Hematopoietic multipotent progenitor cell treated with erythropoietin and hydrocortisone succinate and interleukin-3 and kit ligand, for 17 days (in vitro differentiated cells): ENCODE results near the gene RUFY2.
A peak's percentile ranks its signal among the peaks of the same experiment; 100 is the strongest.
"Not testable (repeated sequence)": the region's sequence is repeated elsewhere in the genome, so short reads cannot be mapped to it uniquely, and the experiment has no call there.

ENCODE experiments used
- DNase-seq: peaks from one replicate; pipeline ENCODE4 v3.0.0-alpha.2; 2015; ENCODE audit warnings: low spot score

RUFY2 gene, protein sequence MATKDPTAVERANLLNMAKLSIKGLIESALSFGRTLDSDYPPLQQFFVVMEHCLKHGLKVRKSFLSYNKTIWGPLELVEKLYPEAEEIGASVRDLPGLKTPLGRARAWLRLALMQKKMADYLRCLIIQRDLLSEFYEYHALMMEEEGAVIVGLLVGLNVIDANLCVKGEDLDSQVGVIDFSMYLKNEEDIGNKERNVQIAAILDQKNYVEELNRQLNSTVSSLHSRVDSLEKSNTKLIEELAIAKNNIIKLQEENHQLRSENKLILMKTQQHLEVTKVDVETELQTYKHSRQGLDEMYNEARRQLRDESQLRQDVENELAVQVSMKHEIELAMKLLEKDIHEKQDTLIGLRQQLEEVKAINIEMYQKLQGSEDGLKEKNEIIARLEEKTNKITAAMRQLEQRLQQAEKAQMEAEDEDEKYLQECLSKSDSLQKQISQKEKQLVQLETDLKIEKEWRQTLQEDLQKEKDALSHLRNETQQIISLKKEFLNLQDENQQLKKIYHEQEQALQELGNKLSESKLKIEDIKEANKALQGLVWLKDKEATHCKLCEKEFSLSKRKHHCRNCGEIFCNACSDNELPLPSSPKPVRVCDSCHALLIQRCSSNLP

DNA sequence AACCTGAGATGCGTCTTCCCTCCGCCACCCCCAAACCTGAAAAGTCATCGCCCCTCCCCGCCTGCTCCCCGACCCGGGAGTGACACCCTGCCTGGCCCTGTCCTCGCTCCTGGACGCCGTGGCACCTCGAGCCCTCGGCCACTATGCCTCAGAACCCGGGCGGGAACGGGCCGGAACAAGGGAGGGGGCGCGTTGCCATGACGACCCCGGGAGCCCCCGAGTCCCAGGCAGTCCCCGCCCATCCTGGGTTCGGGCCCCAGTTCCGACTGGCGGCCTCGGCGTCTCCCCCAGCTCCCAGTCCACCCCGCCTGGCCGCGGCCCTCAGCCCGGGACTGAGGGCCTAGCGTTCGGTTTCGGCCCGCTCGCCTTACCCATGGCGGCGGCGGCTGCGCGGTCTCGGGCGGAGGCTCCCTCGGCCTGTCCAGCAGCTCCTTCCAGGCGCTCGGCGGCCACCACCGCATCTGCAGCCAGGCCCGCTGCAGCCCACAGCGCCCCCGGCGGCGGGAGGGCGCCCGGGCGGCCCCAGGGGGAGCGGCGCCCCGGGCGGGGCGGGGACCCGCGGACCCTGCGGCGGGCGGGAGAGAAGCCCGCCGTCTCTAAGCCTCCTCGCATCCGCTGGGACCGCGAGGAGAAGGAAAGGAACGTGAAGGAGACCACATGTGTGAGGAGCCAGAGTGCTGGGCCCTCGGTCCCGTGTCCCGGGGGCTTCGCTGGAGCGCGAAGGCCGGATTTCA is at the start of gene RUFY2:
Gene RUFY2 (minus strand): TSS at position 463 of the 734 bp plus-strand sequence. CDS start 88 bp downstream, at position 375.
- DNase-seq = peak; percentile 79

DNA sequence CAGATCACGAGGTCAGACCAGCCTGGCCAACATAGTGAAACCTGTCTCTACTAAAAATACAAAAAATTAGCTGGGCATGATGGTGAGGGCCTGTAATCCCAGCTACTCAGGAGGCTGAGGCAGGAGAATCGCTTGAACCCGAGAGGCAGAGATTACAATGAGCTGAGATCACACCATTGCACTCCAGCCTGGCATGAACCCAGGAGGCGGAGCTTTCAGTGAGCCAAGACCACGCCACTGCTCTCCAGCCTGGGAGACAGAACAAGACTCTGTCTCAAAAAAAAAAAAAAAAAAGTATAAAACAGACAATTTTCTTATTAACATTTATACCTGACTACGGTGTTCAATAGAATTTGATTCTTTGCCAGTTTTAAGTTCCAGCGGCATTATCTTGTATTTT is 42.6 kb upstream of the RUFY2 start:
- DNase-seq = not testable (repeated sequence)

DNA sequence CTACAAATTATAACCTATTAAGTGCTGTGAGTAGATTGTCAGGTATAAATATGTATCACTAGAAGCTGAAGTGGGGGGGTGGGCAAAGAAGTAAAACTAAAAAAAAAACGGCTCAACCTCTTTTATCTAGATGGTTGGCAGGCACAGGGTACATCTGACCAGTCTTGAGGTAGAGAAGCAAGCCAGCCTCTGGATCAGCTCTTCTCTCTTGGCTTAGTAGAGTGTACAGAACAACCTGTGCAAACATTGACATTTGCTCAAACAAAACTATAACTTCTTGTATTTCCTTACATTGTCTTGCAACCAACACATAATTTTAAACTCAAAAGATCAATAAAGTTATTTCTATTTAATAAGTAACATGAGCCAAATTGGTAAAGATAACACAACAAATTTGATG is 39.1 kb upstream of the RUFY2 start:
- DNase-seq = no peak

DNA sequence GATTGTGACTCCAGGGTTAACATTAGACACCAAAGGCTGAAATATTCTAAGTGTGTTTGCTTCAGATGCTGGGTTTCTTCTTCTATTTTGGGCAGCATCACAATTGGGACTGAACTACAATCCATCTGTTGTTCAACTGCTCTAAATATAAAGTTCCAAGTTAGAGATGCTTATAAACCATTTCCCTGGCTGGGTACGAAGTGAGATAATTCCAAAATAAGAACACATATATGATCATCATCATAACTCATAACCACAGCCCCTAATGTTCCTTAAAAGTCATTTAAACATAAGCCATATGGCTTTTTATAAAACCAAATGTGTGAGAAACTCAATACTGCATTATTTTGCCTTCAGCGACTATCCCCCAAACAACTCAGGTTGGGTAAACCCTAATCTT is 35.9 kb upstream of the RUFY2 start:
- no peak for DNase-seq

DNA sequence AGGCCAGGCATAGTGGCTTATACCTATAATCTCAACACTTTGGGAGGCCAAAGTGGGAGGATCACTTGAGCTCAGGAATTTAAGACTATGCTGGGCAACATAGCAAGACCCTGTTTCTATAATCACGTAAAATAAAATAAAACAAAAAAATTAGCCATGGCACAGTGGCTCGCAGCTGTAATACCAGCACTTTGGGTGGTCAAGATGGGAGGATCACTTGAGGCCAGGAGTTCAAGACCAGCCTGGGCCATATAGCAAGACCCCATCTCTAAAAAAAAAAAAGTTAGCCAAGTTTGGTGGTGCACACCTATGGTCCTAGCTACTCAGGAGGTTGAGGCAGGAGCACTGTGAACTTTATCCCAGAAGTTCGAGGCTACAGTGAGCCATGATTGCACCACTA is 33.8 kb upstream of the RUFY2 start:
- DNase-seq = no peak

DNA sequence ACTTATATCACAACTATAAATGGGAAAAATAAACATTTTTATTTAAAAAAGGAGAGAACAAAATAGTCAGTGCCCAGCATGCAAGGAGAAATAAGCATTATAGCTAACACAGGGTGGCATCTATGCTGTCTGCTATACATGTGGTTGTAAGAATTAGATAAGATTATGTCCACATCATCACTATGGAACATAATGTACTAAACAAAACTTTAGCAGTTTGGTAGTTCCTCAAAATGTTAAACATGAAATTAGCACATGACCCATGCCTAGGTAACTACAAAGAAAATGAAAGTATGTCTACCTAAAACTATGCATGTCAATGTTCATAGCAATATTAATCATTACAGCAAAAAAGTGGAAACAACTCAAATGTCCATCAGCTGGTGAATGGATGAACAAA is 28.7 kb upstream of the RUFY2 start:
- no peak for DNase-seq

DNA sequence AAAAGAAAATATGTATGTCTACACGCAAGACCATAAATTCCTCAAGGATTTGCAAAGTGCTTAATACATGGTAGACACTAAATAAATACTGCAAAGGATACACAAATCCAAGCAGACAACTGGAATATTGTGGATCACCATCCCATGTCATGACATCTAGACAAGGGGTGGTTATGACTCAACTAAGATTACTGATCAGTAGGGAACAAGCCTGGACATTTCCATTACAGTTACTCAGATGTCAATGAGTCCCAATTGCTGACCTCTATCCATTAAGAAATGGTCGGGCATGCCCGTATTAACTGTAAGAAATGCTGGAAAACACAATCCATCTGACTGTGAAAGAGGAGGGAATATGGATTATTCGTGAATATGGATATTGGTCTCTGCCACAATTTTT is 27.6 kb upstream of the RUFY2 start:
- DNase-seq = no peak

DNA sequence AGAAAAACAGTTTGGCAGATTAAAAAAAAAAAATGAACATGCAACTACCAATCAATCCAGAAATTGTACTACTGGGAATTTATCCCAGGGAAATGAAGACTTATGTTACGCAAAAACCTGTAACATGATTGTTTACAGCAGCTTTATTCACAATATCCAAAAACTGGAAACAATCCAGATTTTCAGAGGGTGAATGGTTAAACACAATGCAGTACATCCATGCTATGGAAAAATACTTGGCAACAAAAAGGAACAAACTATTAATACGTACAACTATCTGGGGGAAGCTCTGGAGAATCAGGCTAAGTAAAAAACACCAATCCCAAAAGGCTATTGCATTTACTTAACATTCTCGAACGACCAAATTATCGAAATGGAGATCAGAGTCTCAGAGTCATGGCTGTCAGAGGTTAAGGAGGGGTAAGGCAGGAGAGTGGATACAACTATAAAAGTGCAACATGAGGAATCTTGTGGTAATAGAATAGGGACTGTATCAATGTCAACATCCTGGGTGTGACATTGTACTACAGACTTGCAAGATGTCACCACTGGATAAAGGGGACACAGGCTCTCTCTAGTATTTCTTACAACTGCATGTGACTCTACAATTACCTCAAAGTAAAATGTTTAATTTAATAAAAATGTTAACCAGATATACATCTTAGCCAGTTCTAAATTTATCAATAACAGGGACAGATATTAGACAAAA is 21.5 kb upstream of the RUFY2 start:
- no peak for DNase-seq

DNA sequence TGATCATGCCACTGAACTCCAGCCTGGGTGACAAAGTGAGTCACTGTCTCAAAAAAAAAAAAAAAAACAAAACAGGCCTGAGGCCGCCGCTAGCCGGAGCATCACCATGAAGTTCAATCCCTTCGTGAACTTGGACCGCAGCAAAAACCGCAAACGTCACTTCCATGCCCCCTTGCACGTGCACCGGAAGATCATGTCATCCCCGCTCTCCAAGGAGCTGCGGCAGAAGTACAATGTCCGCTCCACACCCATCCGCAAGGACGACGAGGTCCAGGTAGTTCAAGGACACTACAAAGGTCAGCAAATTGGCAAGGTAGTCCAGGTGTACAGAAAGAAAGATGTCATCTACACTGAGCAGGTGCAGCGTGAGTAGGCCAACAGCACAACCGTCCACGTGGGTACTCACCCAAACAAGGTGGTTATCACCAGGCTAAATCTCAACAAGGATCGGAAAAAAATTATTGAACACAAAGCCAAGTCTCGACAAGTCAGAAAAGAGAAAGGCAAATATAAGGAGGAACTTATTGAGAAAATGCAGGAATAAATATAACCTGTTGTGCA is 17.5 kb upstream of the RUFY2 start:
- no peak for DNase-seq

DNA sequence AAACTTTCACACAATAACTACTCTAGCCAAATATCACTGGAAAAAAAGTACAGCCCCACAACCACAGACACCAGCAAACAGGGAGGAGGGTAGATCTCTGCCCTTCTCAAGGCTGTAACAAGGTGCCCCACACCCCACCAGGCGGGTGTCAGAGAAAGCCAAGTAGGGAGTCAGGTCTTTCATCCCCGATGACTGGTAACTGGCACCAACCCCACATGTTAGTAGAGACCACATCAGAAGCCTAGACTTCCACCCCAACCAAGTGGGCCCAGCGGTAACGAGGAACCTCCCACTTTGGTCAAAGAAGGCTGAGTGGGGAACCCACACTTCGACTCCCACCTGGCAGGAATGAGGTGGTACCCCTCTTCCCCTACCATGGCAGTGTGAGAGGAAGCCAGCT is 16.4 kb upstream of the RUFY2 start:
- DNase-seq = no peak

DNA sequence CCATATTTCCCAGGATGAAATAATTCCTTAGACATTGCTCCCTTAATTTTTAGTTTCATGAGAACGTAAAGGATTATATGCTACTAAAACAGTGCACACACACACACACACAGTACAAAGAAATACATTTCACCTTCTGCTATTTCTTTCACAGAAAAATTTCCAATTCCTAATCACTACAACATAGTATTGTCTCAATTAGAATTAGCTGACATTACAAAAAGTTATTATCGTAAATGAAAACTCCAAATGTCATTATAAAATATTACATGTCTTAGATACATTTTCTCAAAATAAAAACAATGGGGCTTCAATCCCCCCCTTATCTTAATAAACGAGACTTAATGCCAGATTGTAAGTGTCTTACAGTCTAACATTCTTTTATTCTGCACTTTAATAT is 12.3 kb upstream of the RUFY2 start:
- DNase-seq = no peak

DNA sequence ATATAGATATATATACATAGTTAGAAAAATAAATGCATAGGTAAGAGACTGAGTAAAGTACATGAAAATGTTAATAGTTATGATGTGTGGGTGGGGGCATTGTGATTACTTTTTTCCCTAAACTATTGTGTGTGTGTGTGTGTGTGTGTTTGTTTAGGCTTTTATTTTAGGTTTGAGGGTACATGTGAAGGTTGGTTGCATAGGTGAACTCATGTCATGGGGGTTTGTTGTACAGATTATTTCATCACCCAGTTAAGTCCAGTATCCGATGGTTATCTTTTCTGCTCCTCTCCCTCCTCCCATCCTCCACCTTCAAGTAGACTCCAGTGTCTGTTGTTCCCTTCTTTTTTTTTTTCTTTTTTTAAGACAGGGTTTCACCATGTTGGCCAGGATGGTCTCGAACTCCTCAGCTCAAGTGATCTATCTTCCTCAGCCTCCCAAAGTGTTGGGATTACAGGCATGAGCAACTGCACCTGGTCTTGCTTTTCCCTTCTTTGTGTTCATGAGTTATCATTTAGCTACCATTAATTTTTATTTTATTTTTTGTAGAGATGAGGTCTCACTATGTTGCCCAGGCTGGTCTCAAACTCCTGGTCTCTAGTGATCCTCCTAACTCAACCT is 1.9 kb upstream of the RUFY2 start:
- DNase-seq = no peak

DNA sequence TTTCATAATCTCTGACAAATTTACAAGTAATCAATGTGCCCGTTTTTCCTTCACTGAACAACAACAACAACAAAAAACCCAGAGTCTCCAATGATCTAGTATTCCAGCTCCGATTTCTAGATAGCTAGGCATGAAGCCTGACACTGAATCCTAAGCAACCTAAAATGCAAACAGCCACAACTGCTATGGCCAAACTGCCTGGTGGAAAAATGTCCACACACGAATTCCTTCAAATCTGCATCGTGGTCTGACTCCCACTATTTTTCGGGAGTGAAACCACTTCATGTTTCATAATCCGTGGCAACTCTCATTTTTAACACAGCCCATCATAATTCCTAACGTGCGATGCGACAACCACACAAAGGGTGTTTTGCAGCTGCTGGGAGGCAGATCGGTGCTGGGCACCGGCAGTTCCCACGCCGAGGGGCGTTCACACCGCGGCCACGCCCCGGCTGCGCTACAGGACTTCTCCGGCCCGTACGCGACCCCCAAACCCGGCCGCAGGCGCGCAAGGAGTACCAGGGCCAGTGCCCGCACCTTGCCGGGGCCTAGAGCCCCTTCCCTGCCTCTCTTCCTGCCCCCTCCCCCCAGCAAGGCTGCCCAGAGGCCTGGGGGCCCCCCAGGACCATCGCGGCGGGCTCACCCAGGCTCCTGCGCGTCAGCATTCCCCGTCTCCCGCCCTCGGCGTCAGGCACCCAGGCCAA is 814 bp downstream of the RUFY2 start:
- peak; percentile 34 for DNase-seq

DNA sequence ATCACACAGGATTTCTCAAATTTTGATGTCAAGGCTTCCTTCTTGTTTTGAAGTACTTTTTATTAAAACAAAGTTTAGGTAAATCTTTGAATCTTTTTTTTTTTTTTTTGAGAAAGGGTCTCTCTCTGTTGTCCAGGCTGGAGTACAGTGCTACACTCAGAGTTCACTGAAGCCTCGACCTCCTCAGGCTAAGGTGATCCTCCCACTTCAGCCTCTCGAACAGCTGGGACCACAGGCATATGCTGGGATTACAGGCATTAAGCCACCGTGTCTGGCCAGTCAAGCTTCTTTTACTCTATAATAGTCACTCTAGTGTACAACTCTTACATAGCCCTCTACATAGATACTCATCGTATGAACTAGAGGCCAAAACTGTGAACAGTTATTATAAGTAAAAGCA is 3.4 kb downstream of the RUFY2 start:
- DNase-seq = no peak

DNA sequence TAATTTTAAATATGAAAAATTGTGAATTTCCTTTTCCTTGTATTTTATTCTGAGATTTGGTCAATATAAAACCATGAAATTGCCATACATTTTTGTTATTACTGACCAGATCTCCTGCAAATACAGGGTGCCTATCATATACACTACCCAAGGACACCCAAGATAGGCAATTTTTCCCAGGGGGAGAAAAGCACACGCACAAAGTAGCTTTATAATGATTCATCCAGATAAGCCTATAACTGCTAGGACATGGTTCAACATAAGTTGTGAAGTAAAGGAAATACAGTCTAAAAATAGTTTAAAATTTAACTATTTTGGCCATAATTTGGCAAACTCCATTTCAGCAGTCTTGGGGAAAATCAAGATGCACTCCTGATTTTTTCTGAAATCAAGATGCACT is 4.8 kb downstream of the RUFY2 start:
- no peak for DNase-seq

DNA sequence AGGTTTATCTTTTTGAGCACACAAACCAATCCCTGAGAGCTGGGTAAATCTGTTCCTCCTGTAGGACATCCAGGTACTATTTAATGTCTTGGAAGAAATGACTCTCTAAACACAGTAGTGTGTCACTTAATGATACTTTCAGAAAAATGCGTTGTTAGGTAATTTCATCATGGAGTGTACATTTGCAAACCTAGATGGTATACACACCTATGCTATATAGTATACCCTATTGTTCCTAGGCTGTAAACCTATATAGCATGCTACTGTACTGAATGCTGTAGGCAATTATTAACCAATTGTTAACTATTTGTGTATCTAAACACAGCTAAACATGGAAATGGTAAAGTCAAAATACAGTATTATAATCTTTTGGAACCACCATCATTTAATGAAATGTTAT is 10.1 kb downstream of the RUFY2 start:
- no peak for DNase-seq

DNA sequence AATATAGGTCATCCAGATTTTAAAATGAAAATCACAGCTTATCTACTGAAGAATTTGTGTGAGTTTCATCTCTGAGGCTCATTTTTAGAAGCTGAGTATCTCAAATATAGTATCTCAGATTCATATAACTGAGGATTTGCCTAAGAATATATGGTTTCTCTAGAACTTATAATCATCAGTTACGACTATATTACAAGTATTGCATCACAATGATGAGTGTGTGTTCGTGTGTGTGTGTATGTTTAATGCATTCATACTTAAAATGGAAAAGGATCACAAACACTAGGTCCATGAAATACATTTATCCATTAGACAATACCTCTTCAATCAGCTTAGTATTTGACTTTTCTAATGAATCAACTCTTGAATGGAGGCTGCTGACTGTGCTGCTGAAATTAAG is 21.3 kb downstream of the RUFY2 start:
- no peak for DNase-seq

DNA sequence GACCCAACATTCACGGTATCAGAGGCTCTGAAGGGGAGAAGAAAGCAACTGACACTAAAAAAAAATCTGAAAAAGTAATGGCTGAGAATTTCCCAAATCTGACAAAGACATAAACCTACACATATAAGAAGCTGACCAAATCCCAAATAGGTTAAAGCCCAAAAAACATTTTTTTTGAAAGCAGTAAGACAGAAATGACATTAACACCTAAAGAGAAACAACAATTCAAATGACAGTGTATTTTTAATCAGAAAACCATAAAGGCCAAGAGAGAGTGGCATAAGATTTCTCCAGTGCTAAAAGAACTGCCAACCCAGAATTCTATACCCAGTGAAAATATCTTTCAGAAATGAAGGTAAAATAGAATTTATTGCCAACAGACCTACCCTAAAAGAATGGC is 35.5 kb downstream of the RUFY2 start:
- no peak for DNase-seq

DNA sequence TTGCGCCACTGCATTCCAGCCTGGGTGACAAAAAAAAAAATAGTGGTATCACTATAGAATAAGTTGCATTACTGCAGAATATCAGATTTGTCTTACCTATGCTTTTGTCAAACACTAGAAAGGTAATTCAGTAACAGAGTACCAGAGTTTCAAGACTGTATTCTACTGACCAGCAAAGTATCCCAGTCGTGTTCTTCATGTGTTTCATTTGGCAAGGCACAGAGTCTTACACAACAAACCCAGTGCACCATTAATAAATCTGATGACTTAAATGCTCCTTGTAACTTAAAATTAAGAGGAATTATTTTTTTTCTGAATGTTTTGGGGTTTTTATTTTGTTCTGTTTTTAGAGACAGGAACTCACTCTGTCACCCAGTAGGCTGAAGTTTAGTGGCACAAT is 40.0 kb downstream of the RUFY2 start:
- DNase-seq = no peak

DNA sequence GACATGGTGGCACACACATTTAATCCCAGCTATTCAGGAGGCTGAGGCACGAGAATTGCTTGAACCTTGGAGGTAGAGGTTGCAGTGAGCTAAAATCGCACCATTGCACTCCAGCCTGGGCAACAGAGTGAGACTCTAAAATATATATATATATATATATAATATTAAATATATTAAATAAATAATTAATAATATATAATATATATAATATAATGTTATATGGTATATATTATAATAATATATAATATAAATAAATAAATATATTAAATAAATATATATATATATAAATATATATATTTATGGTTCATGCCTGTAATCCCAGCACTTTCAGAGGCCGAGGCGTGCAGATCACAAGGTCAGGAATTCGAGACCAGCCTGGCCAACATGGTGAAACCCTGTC is 40.5 kb downstream of the RUFY2 start:
- DNase-seq = no peak

DNA sequence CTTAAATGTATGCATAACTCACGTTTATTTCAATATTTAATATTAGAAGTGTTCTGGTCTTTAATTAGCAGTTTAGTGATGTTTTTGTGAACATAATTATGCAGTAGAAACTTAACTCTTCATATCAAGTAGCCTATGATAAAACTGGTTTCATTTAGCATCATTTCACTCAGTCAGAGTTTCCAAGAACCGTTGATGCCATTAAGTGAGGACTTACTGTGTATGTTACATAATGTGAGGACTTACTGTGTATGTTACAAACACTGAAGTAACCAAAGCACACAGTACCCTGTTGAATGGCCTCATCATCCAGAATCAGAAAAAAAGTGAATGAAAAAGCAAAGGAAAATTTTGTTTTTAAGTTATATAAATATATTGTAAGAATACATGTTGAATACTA is 41.5 kb downstream of the RUFY2 start:
- no peak for DNase-seq
